ENCODE results near the gene BCAR3.

BCAR3 gene

DNA sequence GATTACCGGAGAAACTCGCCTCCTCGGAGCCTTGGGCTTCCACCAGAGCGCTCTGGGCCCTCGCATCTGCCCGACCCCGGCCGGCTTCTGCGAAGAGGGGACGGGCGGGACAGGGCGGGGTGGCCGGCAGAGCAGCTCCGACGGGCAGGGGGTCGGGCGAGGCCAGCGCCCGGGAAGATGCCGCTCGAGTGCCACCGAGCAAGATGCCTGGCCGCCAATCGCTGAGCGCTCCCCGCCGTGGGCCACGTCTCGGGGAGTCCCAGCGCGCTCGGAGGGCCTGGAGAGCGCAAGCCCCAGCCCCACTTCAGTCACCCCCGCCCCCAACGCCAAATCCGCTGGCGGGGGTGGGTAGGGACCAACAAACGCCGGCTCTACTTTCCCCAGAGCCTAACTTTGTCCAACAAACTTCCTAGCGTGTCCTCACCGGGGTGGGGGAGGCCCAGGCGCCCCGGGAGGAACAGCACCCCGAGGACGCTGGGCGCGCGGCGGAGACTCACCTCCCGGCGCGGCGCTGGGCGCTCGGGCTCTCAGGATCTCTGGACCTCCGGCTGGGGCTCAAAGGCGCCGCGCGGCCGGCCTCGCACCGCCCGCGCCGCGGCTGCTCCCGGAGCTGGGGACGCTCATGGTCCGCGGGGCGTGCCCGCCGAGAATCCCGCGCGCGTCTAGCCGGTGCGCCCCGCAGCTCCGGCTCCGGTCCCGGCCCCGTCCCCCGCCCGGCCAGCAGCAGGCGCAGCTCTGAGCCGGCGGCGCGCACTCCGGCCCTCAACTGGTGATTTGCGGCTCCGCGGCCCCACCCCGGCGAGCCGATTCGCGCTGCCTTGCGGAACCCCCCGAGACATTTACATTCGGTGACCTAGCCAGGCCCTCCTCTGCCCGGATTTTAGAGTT lies at the start of gene BCAR3:
Gene BCAR3, minus strand, starts transcription at position 737 of the 888 bp plus-strand sequence. CDS start 6,907 bp downstream, outside the sequence.
- peak; percentile 70 for DNase-seq

DNA sequence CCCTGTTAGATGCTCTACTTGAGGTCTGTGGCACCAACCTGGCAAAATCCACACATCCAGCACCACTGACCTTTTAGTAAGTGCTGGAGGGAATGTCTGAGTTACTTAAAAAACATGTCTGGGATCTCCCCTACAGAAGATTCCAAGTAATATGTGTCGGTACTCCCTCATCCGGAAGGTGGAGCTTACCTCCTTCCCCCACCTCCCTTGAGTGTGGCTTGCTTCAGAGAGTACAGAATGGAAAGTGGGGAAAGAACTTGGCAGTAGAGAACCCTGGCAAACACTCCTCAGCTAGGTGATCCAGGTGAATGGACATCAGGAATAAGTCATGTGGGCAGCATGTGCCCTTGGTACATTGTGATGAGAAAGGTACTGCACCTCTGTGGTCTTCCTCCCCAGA lies 49.0 kb upstream of the BCAR3 start:
- no peak for DNase-seq

DNA sequence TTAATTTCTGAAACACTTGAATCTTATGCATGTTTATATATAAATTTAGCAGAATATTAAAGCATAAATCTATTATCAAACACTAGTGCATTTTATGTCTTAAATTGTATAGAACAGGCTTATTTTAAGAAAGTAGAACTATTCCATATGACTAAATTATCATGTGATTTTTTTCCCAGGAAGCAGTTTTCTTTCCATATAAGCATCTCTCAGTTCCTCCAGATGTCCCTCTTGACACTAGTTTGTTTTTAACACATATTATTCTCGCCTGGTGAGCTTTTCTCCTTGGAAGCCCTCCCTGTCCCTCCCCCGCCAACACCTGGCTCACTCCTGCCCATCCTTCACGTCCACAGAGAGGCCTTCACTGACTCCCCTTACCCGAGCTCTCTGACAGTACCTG lies 48.3 kb upstream of the BCAR3 start:
- no peak for DNase-seq

- no peak for DNase-seq
Measured at GRCh38 chr1:93729502-93729901, 47.9 kb upstream of the BCAR3 start.

- no peak for DNase-seq
Measured at GRCh38 chr1:93728480-93729131, 47.0 kb upstream of the BCAR3 start.

GRCh38 chr1:93723733-93724270 lies 42.2 kb upstream of the BCAR3 start:
- no peak for DNase-seq

DNA sequence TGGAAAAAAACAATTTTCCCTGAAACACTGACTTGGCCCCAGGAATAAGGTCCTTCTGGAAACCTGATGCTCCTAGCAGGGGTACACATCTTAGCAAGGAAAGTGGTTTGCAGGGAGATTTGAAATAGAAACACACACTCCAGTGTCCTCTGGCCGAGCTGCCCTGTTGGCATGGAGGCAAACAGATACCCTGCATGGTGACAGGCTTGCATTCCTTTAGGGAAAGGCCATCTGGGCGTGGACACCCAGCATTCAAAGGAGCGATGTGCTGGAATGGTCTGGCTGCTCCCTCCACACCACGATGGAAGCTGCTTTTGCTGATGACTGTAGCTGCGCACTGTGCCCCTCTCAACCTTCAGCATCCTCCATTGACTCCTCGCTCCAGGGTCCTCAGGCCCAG lies 41.5 kb upstream of the BCAR3 start:
- DNase-seq, result no peak

DNA sequence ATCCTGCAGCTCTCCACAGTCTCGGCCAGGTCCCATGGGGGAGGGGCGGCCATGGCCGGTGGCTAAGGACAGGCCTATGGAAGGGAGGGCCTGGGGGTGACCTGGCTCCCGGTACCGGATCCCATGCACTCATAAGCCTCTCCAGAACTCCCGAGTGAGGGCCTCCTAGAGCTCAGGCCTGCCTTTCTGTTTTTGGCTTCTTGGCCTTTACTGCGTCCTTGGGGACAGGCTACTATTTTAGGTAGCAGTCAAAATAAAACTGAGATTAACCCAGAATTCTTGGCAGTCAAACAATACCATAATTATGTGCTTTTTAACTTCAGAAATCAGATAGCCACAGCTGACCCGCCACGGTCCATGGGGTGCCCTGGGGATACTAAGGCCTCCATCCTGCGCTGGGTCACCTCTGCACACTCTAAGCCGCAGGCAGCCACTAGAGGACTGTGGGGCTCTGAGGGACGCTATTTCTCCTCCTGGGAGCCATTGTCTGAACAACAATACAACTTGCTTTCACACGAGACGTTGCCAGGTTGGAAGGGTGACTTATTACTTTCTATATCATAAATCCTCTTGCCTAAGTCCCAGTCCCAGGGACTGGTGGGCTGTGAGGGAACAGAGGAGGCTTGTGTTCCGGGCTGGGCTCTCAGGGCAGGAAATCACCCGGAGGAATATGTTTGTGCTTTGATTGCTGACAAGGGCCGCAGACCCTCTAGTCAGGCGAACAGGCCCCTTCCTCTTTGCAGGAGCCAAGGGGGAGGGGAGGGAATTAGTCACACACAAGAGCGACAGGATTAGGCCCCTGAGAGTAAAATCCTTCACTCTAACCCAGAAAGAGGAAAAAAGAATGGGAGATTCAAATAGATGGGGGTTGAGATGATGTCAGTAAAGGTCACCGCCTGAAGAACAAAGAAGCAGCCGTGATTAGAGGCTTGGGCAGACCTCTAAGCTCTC lies 40.7 kb upstream of the BCAR3 start:
- DNase-seq, result no peak

DNA sequence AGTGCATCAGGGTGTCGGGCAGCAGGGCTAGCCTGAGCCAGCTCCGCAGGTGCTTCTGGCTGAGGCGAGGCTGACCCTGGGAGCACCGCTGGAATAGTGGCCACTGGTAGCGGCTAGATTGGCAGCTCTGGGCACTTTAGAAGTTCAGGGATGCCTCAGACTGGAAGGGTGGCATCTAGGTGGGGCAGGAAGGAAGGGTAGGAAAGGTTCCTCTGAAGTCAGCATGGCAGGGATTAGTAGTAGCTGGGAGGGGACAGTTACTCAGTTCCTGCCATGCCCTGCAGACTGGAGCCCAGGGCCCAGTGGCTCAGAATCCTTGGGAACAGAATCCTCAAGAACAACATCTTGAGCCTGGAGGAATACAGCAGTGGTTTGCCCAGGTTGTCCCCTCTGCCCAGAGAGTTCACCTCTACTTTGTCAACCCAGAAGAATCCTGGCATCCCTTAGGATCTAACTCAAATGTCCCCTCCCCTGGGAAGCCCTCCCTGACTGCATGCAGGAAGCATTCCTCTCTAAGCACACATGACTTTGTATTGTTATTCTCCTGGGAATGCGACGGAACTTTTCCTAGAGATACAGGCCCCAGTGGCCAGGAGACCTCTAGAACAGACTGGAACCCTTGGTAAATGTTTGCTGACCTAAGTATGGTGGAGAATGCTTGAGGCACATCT lies 39.5 kb upstream of the BCAR3 start:
- DNase-seq, result no peak

DNA sequence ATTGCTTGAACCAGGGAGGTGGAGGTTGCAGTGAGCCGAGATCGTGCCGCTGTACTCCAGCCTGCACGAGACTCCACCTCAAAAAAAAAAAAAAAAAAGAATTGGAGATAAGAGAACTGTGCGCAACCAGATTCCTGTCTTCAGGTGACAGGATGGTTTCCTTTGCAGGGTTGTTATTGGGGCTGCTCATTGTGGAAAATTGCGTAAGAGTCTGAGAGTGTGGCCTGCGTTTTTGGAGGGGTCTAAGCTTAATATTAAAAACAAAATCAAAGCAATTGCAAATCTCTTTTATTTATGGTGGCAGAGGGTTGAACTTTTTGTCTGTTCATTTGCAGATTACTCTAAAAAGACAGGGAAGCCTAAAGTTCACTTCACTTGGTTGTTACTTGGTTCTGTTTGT lies 36.0 kb upstream of the BCAR3 start:
- DNase-seq, result no peak

DNA sequence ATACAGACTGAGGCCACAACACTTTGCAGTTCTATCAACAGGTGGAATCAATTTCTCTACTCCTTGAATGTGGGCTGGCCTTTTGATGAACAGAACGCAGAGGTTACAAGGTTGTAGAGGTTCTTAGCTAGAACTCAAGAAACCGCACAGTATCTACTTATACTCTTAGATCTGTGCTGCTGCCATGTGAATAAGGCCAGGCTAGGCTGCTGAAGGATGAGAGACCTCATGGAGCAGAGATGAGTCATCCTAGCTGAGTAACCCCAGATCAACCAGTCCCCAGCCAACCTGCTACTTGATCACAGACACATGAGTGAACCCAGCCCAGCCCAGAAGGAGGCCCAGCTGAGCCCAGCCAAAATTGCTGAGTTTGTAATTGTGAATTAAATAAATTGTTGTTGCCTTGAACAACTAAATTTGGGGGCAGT lies 35.3 kb upstream of the BCAR3 start:
- peak; percentile 68 for DNase-seq

DNA sequence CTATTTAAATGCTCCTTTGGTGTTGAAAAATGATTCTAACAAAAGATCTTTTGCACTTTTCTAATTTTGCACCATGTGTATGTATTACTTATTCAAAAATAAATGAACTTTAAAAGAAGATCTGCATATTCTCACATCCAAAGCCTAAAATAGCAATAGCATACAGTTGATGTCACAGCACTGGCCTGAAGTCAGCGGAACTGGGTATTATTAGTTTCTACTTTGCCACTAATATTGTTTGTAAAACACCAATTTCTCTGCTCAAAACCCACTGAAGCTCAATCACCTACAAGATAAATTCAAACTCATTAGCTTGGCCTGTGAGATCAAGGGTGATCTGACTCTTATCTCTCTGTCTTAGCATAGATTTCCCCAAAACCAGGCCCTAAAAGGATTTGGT lies 34.5 kb upstream of the BCAR3 start:
- no peak for DNase-seq

GRCh38 chr1:93715529-93716126 lies 34.0 kb upstream of the BCAR3 start:
- no peak for DNase-seq

DNA sequence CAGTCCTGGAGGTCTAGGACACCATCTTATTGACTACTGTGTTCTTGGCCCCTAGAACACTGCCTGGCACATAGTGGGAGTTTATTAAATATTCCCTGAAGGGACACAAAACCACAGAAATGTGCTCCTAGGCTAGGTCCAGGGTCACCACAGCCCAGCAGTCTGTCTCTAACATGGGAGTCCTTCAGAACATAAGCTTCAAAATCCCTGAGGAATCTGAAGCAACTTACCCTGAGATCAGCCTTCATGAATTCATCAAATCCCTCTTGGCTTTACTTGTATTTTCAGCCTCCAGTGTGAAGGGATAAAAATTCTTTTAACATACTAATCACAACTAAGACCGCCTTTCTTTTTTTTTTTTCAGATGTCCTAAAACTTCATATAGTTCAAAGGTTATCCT lies 32.7 kb upstream of the BCAR3 start:
- DNase-seq, result no peak

DNA sequence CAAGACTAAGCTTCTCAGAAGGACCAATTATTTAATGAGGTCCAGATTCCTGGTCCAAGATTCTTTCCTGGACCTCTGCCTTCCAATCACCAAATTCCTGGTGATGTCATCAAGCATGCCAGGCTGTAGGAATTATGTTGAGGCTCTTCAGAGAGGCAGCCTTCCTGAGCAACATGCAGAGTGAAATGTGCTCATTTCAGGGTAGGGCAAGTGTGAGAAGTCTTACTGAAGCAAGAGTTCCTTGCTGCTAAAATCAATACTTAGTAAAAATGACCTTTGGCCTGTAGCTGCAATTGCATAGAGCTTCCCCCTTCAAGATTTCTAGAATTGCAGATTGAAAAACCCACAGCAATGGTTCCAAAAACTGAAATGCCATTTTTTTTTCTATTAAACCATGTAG lies 31.7 kb upstream of the BCAR3 start:
- no peak for DNase-seq

DNA sequence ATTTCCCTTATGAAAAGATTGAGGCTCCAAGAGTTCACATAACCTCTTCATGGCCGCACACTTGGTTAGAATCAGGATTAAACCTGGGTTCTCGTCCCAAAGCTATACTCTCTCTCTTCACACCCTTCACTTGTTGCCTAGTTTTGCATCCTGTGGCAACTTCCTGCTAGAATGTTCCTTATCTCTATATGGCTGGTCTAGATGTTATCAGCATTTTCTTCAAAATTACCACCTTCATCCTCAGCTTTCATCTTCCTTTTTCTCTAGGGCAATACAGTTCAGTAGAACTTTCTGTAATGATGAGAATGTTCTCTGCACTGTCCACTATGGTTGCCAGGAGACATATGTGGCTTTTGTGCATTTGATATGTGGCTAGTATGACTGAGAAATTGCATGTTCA lies 31.1 kb upstream of the BCAR3 start:
- DNase-seq, result no peak

GRCh38 chr1:93710499-93711453 lies 29.1 kb upstream of the BCAR3 start:
- DNase-seq, result no peak

GRCh38 chr1:93708734-93709481 lies 27.3 kb upstream of the BCAR3 start:
- DNase-seq, result no peak

DNA sequence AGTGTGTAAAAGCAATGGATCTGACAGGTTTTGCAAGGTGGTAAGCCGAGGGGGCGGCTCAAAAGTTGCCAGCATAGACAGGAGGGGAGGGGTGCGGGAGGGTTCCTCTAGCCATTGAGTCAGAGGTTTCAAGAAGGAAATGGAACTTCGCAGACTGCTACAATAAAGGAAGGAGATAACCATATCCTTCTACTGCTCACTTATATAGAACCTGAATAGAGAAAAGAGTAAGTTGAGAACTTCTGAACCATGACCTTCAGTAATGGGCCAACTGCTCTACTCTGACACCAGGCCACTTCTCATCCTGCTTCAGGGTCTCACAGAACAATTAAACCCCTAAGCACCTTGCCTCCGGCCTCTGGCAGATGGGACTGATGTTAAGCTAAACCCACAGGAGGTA lies 26.3 kb upstream of the BCAR3 start:
- peak; percentile 79 for DNase-seq
